HG03571 (cell line): ENCODE data around the gene SRC.

ENCODE experiments used
- ATAC-seq: cut with Tn5 transposase; IDR thresholded peaks from one replicate; pipeline ENCODE4 v1.9.1; 2021; ENCODE audit not compliant: unreplicated experiment

Gene SRC

GRCh38 chr20:37393863-37394542, 48.1 kb downstream of the SRC start:
- no peak for ATAC-seq

GRCh38 chr20:37394543-37395409, 48.8 kb downstream of the SRC start:
- ATAC-seq = no peak

- ATAC-seq = no peak
These were observed 49.5 kb downstream of the SRC start for GRCh38 chr20:37395410-37395797.

- ATAC-seq = no peak
These were observed 50.0 kb downstream of the SRC start for GRCh38 chr20:37395921-37396415.

GRCh38 chr20:37396416-37397075, 50.6 kb downstream of the SRC start:
- ATAC-seq = no peak

GRCh38 chr20:37397076-37397953, 51.4 kb downstream of the SRC start:
- ATAC-seq = no peak

- ATAC-seq = no peak
These were observed 52.2 kb downstream of the SRC start for GRCh38 chr20:37397954-37398749.

GRCh38 chr20:37398750-37399621, 53.0 kb downstream of the SRC start:
- no peak for ATAC-seq

- ATAC-seq = no peak
These were observed 55.5 kb downstream of the SRC start for GRCh38 chr20:37401282-37401929.

GRCh38 chr20:37401930-37402675, 56.2 kb downstream of the SRC start:
- no peak for ATAC-seq

- ATAC-seq = no peak
These were observed 57.4 kb downstream of the SRC start for GRCh38 chr20:37403107-37404033.

GRCh38 chr20:37404461-37404890, 58.5 kb downstream of the SRC start:
- no peak for ATAC-seq

GRCh38 chr20:37405351-37405897, 59.5 kb downstream of the SRC start:
- no peak for ATAC-seq

- no peak for ATAC-seq
These were observed 60.4 kb downstream of the SRC start for GRCh38 chr20:37406010-37406998.

- ATAC-seq = no peak
These were observed 61.2 kb downstream of the SRC start for GRCh38 chr20:37407019-37407566.
